GM18511 (cell line): ENCODE data around the gene GPRC5A.

Experiments
- ATAC-seq: cut with Tn5 transposase; IDR thresholded peaks from one replicate; pipeline ENCODE4 v1.9.1; 2021; ENCODE audit warnings: mild to moderate bottlenecking, moderate library complexity; ENCODE audit not compliant: unreplicated experiment

Gene GPRC5A

DNA sequence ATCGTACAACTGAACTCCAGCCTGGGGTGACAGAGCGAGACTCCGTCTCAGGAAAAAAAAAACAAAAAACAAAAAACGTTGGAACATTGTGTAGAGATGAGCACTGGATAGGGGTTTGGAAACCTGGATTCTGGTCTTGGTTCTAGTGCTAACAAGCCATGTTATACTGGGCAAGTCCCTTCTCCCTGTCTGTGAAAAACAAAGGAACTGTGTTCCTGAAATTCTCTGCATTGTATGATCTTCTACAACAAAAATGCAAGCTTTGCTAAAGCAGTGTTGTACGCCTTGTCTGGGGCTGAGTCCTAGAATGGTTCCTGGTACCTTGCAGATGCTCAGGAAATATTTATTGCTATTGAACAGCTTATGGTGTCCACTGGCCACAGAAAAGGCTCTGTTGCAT is 47.2 kb downstream of the GPRC5A start:
- ATAC-seq, result no peak

DNA sequence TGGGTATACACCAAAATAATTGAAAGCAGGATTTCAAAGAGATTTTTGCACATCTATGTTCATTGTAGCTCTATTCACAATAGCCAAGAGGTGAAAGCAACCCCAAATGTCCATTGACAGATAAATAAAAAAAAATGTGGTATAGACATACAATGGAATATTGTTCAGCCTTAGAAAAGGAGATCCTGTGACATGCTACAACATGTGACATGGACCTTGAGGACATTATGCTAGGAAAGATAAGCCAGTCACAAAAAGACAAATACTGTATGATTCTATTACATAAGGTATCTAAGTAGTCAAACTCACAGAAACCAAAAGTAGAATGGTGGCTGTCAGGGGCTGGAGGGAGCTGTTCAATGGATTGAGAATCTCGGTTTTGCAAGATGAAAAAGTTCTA is 48.5 kb downstream of the GPRC5A start:
- ATAC-seq, result no peak

DNA sequence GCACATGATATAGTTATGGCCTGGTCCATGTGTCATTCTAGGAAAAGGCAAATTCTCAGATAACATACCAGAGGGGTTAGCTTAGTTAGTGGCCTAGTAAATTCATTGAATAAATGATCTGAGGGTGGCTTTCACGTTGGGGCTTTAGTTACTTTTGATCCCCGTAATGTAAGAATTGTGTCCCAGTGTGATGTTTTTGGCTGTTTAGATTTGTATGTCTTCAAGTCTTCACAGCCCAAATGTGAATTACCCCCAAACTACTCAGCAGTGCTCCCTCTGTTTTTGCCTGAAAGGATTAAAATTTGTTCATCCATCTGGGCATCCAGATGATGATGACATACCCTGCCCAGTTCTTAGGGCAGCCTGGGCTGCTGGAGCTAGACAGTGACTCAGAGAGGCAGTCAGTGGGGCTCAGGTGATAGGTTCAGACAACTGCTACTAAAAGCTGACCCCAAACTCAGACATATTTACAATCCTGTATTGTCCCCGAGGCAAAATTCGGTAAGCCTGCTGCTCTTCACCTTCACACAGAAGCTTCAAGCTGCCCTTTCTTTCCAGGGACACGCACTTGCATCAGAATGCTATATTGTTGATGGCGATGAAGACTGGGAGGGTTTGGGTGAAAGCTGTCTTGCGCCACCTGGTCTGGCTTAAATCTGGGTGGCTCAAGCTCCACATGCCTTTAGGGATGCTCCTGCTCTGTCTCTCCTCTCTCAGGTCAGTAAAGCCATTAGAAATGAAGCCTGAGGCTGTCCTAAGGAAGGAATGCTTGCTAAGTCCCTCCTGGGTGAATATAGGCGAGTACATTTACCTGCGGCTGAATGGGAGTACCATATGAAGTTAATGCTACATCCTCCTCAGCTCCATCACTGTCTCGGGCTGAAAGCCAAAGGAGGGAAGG is 50.3 kb downstream of the GPRC5A start:
- no peak for ATAC-seq

DNA sequence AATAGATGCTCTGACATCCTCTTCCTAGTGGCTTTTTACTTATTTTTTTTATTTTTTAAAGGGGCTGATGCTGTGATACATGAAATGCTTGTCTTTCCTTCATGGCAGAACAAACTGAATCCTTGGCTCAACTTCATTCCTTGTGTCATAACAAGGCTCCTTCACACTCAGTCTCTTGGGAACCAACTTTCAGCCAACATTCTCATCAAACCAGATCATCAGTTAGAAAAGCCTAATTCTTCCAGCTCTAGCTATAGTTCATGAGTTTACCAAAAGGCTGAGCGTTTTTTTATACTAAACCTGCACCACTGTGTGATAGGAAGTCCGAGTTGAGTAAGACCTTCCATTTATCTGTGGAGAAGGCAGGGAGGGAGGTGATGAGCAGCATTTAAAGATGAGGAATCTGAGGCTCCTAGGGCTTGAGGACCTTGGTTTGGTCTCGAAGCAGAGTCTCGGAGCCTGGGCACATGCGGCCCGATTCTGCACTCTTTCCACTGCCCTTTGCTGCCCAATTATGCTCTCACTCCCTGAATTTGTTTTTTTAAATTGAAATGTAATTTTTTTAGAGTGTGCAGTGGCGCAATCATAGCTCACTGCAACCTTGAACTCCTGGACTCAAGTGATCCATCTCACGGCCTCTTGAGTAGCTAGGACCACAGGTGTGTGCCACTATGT is 52.4 kb downstream of the GPRC5A start:
- no peak for ATAC-seq

- no peak for ATAC-seq
Measured at GRCh38 chr12:12945591-12945990, 54.2 kb downstream of the GPRC5A start.

GRCh38 chr12:12946686-12947355 is 55.5 kb downstream of the GPRC5A start:
- ATAC-seq, result no peak

GRCh38 chr12:12947902-12948301 is 56.5 kb downstream of the GPRC5A start:
- no peak for ATAC-seq

GRCh38 chr12:12951504-12951903 is 60.1 kb downstream of the GPRC5A start:
- no peak for ATAC-seq

DNA sequence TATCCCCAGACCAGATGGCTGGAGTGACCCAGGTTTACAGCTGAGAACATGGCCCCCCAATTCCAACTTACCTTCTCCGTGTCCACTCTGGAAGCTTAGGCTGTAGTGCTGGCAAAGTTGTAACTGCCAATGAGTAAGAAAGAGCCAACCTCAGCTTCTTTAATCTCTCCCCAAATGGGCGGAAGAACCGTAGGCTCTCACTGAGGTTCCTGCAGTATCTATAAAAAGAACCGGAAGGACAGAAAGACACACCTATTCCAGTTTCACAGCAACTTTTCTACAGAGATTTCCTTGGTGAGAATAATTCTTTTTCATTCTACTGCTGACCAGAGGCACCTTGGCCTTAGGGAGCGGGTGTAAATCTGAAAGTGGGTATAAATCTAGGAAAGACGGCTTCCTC is 60.7 kb downstream of the GPRC5A start, which contains the start of gene GPRC5D:
Gene GPRC5D (minus strand): TSS at position 135 of the 400 bp plus-strand sequence. CDS start 1,786 bp downstream, outside the sequence.
- no peak for ATAC-seq

GRCh38 chr12:12954356-12954755 is 63.0 kb downstream of the GPRC5A start:
- no peak for ATAC-seq

DNA sequence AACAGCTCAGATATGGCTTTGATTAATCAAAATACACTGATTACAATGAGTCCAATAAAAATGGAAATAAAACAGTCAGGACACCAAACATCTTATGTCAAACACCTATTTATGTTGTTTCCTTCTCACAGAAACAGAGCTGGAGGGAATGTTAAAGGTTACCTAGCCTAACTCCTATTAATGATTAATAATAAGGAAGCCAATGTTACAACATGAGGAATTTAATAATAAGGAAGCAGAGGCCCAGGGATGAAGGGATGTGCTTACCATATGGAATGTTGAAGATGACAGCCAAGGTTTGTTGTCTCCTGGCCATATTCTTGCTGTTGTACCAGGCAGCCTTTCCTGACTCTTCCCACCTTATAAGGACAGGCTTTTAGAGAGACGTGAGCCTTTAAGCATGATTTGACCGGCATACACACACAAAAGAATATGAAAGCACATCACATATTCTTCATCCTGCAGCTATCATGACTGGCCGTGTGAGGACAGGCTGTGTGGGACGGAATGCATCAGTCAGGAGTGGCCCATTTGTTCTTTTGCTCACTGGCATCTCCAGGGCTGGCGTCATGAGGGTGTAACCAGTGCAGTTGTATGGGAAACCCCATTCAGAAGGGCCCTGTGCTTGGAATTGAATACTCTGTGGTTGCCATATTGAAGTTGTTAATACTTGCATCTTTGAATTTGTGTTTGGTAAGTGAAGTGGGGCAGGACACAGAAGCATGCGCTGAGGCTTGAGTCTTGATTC is 63.7 kb downstream of the GPRC5A start:
- ATAC-seq, result no peak

DNA sequence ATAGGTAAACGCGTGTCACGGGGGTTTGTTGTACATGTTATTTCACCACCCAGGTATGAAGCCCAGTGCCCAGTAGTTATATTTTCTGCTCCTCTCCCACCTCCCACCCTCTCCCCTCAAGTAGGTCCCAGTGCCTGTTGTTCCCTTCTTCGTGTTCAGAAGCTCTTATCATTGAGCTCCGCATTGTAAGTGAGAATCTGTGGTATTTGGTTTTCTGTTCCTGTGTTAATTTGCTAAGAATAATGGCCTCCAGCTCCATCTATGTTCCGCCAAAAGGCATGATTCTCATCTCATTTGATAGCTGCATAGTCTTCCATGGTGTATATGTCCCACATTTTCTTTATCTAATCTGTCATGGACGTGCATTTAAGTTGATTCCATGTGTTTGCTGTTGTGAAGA is 67.5 kb downstream of the GPRC5A start:
- no peak for ATAC-seq

GRCh38 chr12:12960639-12961209 is 69.4 kb downstream of the GPRC5A start:
- no peak for ATAC-seq

DNA sequence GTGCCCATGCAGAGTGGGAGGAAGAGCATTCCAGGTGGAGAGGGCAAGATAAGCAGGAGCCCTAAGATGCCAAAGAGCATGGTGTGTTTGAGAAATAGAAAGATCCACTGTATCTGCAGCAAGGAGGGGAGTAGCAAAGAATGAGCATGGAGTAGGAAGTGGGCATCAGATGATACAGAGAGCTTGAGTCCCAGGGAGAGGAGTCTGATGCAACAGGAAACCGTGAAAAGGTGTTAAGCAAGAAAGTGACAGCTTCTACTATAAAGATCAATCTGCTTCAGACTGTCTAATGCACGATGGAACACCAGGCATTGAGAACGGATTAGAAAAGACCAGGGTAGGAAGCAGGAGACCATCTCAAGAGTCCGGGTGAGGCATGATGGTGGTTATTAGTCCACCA is 72.9 kb downstream of the GPRC5A start:
- ATAC-seq, result no peak

GRCh38 chr12:12965836-12966235 is 74.5 kb downstream of the GPRC5A start:
- no peak for ATAC-seq
